HUES6 (cell line): Measurements from ENCODE around the gene NIM1K.

Source experiments
- H3K27ac ChIP-seq: 2 replicates; pipeline ENCODE4 v1.7.0; 2013; ENCODE audit warnings: low read depth, mild to moderate bottlenecking, low read length, inconsistent platforms
- H3K27me3 ChIP-seq: 2 replicates; pipeline ENCODE4 v1.6.1; 2013; ENCODE audit warnings: low read length; ENCODE audit not compliant: control insufficient read depth, insufficient read depth
- H3K36me3 ChIP-seq: 2 replicates; pipeline ENCODE4 v1.6.1; 2013; ENCODE audit warnings: low read length; ENCODE audit not compliant: control insufficient read depth, insufficient read depth
- H3K4me1 ChIP-seq: 2 replicates; pipeline ENCODE4 v1.6.1; 2013; ENCODE audit warnings: low read length; ENCODE audit not compliant: control insufficient read depth, insufficient read depth
- H3K4me3 ChIP-seq: 2 replicates; pipeline ENCODE4 v1.5.1; 2013; ENCODE audit warnings: low read depth, low read length
- H3K9ac ChIP-seq: one replicate; pipeline ENCODE4 v1.6.1; 2013; ENCODE audit warnings: mild to moderate bottlenecking, low read length
- H3K9me3 ChIP-seq: 2 replicates; pipeline ENCODE4 v1.6.1; 2013; ENCODE audit warnings: low read depth, low read length; ENCODE audit not compliant: control insufficient read depth, insufficient read depth

The NIM1K gene

GRCh38 chr5:43281840-43282658, 90.0 kb downstream of the NIM1K start:
- H3K9me3 ChIP-seq: no peaks in the 10 kb centered on the region
- no peaks in the 10 kb centered on the region for H3K27me3 ChIP-seq
- no peak overlapping the region for H3K4me3 ChIP-seq
- peaks cover 4% of the 10 kb centered on the region; the same call in 1 of the 2 replicates for H3K36me3 ChIP-seq
- H3K9ac ChIP-seq: no peak overlapping the region
- no peaks in the 10 kb centered on the region for H3K4me1 ChIP-seq
- no peak overlapping the region for H3K27ac ChIP-seq

GRCh38 chr5:43286623-43287022, 94.6 kb downstream of the NIM1K start:
- no peak overlapping the region for H3K4me3 ChIP-seq

GRCh38 chr5:43287493-43287892, 95.5 kb downstream of the NIM1K start:
- Histone ChIP-seq H3K36me3 (peaks cover 59% of the 10 kb centered on the region), H3K4me3 (no peak overlapping the region), H3K4me1 (no peaks in the 10 kb centered on the region), H3K9me3 (no peaks in the 10 kb centered on the region), H3K27me3 (no peaks in the 10 kb centered on the region), H3K27ac (no peak overlapping the region), H3K9ac (no peak overlapping the region)

More at GRCh38 chr5:43286623-43287022, 94.6 kb downstream of the NIM1K start:
- Histone ChIP-seq H3K9ac (no peak overlapping the region), H3K27me3 (no peaks in the 10 kb centered on the region), H3K9me3 (no peaks in the 10 kb centered on the region), H3K4me1 (no peaks in the 10 kb centered on the region), H3K27ac (no peak overlapping the region), H3K36me3 (peaks cover 50% of the 10 kb centered on the region)

GRCh38 chr5:43288269-43288831, 96.3 kb downstream of the NIM1K start:
- H3K9ac ChIP-seq: no peak overlapping the region
- H3K4me1 ChIP-seq: no peaks in the 10 kb centered on the region
- no peaks in the 10 kb centered on the region for H3K9me3 ChIP-seq
- H3K27ac ChIP-seq: no peak overlapping the region
- no peak overlapping the region for H3K4me3 ChIP-seq
- no peaks in the 10 kb centered on the region for H3K27me3 ChIP-seq
- H3K36me3 ChIP-seq: peaks cover 67% of the 10 kb centered on the region

GRCh38 chr5:43290726-43291125, 98.7 kb downstream of the NIM1K start:
- H3K27ac ChIP-seq: no peak overlapping the region
- H3K4me3 ChIP-seq: no peak overlapping the region
- H3K4me1 ChIP-seq: no peaks in the 10 kb centered on the region
- no peaks in the 10 kb centered on the region for H3K9me3 ChIP-seq
- no peaks in the 10 kb centered on the region for H3K27me3 ChIP-seq
- no peak overlapping the region for H3K9ac ChIP-seq
- peaks cover 91% of the 10 kb centered on the region for H3K36me3 ChIP-seq

- no peak overlapping the region for H3K4me3 ChIP-seq
- no peaks in the 10 kb centered on the region for H3K27me3 ChIP-seq
- H3K4me1 ChIP-seq: no peaks in the 10 kb centered on the region
- H3K36me3 ChIP-seq: peaks cover 100% of the 10 kb centered on the region
- no peak overlapping the region for H3K27ac ChIP-seq
- H3K9ac ChIP-seq: no peak overlapping the region
- H3K9me3 ChIP-seq: no peaks in the 10 kb centered on the region
These were observed 102.2 kb downstream of the NIM1K start for GRCh38 chr5:43294226-43294625.

GRCh38 chr5:43295202-43295601, 103.2 kb downstream of the NIM1K start:
- Histone ChIP-seq H3K9ac (no peak overlapping the region), H3K27me3 (no peaks in the 10 kb centered on the region), H3K4me3 (no peak overlapping the region), H3K4me1 (no peaks in the 10 kb centered on the region), H3K9me3 (no peaks in the 10 kb centered on the region), H3K27ac (no peak overlapping the region), H3K36me3 (peaks cover 98% of the 10 kb centered on the region)

GRCh38 chr5:43296835-43297234, 104.8 kb downstream of the NIM1K start:
- no peaks in the 10 kb centered on the region for H3K27me3 ChIP-seq
- no peak overlapping the region for H3K9ac ChIP-seq
- no peak overlapping the region for H3K27ac ChIP-seq
- no peaks in the 10 kb centered on the region for H3K9me3 ChIP-seq
- H3K4me3 ChIP-seq: no peak overlapping the region
- H3K36me3 ChIP-seq: peaks cover 97% of the 10 kb centered on the region
- no peaks in the 10 kb centered on the region; the same call in 1 of the 2 replicates for H3K4me1 ChIP-seq

GRCh38 chr5:43298443-43298842, 106.4 kb downstream of the NIM1K start:
- H3K27ac ChIP-seq: no peak overlapping the region
- no peak overlapping the region for H3K4me3 ChIP-seq
- H3K36me3 ChIP-seq: peaks cover 96% of the 10 kb centered on the region
- H3K27me3 ChIP-seq: no peaks in the 10 kb centered on the region
- peaks cover 9% of the 10 kb centered on the region; the same call in 1 of the 2 replicates for H3K4me1 ChIP-seq
- no peak overlapping the region for H3K9ac ChIP-seq
- H3K9me3 ChIP-seq: no peaks in the 10 kb centered on the region

GRCh38 chr5:43300112-43300511, 108.1 kb downstream of the NIM1K start:
- Histone ChIP-seq H3K36me3 (peaks cover 95% of the 10 kb centered on the region), H3K9me3 (no peaks in the 10 kb centered on the region), H3K4me1 (peaks cover 11% of the 10 kb centered on the region; the same call in 1 of the 2 replicates), H3K27ac (no peak overlapping the region), H3K9ac (no peak overlapping the region), H3K4me3 (no peak overlapping the region), H3K27me3 (no peaks in the 10 kb centered on the region)

GRCh38 chr5:43301653-43302091, 109.6 kb downstream of the NIM1K start:
- H3K9me3 ChIP-seq: no peaks in the 10 kb centered on the region
- peaks cover 14% of the 10 kb centered on the region; the same call in 1 of the 2 replicates for H3K4me1 ChIP-seq
- H3K9ac ChIP-seq: no peak overlapping the region
- H3K27me3 ChIP-seq: no peaks in the 10 kb centered on the region
- H3K36me3 ChIP-seq: peaks cover 86% of the 10 kb centered on the region
- H3K4me3 ChIP-seq: no peak overlapping the region
- no peak overlapping the region for H3K27ac ChIP-seq
